Measurements from ENCODE around the gene JOSD2.
A peak's percentile ranks its signal among the peaks of the same experiment; 100 is the strongest.

The JOSD2 gene

DNA sequence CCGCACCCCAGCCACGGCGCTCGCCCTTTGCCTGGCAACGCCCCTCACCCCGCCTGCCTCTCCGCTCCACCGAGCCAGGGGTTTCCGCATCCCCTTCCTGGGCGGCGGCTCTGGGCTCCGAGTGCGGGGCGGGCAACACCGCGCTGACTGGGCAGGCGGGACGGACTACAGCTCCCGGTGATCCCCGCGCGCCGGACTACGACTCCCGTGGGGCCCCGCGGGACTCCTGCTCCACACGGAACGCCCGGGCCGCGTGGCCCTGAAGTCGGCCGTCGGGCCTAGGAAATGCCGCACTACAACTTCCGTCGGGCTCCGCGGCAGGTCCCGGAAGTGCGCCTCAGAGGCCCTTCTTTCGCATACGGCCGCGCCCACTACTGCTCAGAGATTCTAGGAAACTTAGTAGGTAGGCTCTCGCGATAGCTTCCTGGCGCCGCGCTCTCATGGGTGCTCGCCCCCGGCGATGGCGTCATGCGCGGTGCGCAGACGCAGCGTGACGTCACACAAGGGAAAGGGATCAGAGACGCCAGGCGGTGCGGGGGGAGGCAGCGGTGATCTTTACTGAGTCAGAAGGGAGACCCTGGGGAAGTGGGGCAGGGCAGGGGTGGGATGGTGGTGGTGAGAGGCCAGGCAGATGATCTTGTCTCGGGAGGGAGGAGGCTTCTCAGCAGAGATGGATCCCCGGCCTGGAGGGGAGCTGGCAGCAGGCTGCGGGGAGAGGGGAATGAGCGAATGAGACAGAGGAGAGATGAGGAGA, at the start of gene JOSD2:
Gene JOSD2, minus strand, starts transcription at position 123 of the 754 bp plus-strand sequence. CDS start 760 bp downstream, outside the sequence.
- peak; percentile 100 for DNase-seq

DNA sequence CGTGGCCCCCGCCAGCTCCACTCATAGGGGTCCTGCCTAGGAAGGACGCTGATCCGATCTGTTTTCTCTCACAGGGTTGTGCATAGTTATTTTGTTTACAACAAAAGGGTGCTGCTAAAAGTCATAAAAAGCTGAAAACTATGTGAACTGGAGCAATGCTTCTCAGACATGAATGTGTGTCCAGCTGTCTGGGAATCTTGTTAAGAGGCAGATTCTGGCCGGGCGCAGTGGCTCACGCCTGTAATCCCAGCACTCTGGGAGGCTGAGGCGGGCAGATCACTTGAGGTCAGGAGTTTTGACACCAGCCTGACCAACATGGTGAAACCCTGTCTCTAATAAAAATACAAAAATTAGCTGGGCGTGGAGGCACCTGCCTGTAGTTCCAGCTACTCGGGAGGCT, 48.6 kb upstream of the JOSD2 start:
- DNase-seq = no peak

- no peak for DNase-seq
Measured at GRCh38 chr19:50558449-50558848, 47.5 kb upstream of the JOSD2 start.

- DNase-seq = no peak
Measured at GRCh38 chr19:50558039-50558438, 47.0 kb upstream of the JOSD2 start.

GRCh38 chr19:50557009-50557613, 46.1 kb upstream of the JOSD2 start:
- DNase-seq = no peak

- DNase-seq = peak; percentile 43
Measured at GRCh38 chr19:50556282-50557008, 45.5 kb upstream of the JOSD2 start.

DNA sequence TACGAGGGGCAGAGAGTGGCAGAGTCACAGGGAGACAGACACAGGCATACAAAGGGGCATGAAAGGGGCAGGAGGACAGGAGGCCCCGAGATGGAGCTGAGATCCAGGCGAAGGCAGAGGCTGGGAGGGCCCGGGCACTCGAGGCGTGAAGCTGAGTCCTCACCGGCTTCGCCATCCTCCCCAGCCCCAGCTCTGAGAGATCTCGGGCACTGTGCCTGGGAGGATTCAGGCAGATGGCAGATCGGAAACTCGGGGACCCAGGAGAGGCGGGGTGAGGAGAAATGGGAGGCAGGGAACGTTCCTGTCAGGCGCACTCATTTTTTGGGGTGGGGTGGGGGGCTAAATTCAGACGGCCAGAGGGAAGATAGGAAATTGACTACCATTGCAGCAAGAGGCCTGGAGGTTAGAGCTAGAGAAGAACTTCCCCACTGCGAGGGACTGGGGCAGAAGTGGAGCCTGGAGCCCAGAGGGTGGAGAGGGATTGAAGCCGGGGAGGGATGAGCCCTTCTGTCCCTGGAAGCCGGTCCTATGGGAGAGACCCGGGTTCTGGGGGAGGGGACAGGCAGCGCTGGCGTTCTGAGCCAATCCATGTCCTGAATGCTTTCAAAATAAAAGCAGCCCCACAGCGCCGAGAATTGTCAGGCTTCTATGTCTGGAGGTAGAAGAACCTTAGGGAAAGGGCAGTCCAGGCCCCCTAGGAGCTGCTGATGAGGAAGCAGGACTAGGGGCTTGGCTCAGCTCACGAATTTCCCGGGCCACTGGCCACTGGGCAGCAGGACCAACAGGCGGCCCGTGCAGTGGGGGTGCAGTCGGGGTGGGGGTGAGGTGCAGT, 44.7 kb upstream of the JOSD2 start:
- no peak for DNase-seq

- no peak for DNase-seq
Measured at GRCh38 chr19:50555033-50555432, 44.0 kb upstream of the JOSD2 start.

- DNase-seq = no peak
Measured at GRCh38 chr19:50554212-50554611, 43.2 kb upstream of the JOSD2 start.

DNA sequence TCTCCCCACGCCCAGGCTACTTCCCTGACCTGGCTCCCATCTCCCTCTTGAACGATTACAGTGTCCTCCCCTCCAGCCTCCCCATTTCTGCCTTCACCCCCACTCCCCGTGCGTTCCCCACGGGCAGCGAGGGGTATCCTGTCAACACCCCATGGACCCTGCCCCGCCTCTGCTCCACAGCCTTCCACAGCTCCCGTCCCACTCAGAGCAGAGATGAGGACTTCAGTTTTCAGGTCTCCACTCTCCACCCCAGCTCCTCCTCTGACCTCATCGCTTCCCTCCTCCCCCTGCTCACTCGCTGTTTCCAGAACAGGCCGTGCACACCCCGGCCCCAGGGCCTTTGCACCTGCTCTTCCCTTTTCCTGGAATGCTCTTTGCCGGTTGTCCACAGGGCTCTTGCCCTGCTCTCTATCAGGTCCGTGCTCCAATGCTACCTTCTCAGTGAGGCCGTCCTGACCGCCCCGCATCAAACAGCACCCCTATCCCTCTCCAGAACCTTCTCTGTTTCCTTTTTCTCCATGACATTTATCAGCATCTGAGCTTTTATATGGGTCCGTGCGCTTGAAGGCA, 42.2 kb upstream of the JOSD2 start:
- DNase-seq = no peak

GRCh38 chr19:50552540-50552939, 41.5 kb upstream of the JOSD2 start:
- DNase-seq = no peak

- DNase-seq = no peak
Measured at GRCh38 chr19:50551715-50552187, 40.8 kb upstream of the JOSD2 start.

DNA sequence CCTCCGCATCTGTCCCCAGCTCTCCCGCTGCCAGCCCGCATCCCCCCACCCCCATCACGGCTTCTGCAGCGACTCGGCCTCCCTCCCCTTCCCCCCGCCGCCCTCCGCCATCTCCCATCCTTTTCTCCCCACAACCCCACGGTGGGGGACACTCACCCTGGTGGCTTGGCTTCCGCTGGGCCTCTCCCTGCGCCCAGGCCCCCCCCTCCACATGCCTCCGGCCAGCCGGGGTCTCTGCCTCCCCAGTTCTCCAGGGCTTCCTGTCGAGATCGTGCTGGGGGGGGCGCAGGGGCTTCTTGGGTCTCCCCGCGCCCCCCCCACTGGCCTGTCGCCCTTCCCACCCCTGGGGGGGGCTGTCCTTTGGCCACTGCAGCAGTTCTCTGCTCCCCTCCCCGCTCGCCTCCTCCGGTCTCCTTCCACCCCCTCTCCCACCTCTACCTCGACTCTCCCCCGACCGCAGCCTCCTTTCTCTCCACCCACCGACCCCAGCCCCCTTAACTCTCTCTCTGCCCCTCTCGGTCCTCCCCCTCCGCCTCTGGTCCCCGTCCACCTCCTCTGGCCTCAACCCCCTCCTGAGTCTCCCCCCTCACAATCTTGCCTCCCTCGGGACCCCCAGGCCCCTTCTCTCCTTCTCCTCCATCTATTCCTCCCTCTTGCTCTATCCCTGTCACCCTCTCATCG, 40.2 kb upstream of the JOSD2 start:
- DNase-seq = no peak

- no peak for DNase-seq
Measured at GRCh38 chr19:50550594-50550966, 39.6 kb upstream of the JOSD2 start.

GRCh38 chr19:50549927-50550593, 39.1 kb upstream of the JOSD2 start:
- no peak for DNase-seq

- no peak for DNase-seq
Measured at GRCh38 chr19:50549059-50549926, 38.3 kb upstream of the JOSD2 start.

GRCh38 chr19:50548191-50549058, 37.4 kb upstream of the JOSD2 start:
- no peak for DNase-seq

DNA sequence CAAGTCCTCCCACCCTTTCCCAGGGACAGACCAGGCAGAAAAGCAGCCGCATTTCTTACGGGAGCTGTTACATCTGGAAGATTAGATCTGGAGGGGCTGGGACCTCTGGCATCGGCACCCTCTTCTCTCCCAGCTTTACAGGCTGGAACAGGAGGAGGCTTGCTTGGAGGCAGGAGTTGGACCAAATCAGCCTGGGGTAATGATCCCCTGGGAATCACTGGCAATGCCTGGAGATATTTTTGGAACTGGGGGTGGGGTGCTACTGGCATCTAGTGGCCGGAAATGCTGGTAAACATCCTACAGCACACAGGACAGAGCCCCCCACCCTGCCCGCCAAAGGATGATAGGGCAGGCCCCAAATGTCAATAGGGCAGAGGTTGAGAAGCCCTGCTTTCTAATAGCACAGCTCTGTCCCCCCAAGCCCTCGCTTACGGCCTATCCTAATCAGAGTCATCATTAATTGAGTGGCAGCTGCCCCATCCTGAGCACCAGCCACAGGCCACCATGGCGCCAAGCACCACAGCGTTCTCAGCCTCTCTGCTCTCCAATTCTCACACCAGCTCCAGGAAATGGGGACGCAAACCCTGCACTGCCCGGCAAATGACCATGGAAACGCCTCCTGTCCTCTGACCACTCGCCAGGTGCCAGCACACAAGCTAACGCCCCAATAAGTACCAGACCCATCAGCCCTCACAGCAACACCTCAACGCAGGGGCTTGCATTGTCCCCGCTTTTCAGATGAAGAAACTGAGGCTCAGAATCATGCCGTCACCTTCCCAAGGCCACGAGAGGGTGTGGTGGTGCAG, 36.6 kb upstream of the JOSD2 start:
- DNase-seq = no peak
